Colonic mucosa (tissue), 4 donors: ENCODE measurements around the gene FNDC3A. TPM values are rescaled to one million over a fixed set of nuclear protein-coding genes. Genes with fewer than 3 reads are reported as not detected.
A peak's percentile ranks its signal among the peaks of the same experiment; 100 is the strongest.

Experiments used
- DNase-seq: peaks from one replicate; pipeline ENCODE4 v3.0.0-alpha.2; 2020
- H3K27ac ChIP-seq: fragments of 200-600 bp; one replicate; pipeline ENCODE4 v1.8.0; 2021
- H3K27me3 ChIP-seq: fragments of 200-600 bp; one replicate; pipeline ENCODE4 v1.8.0; 2021
- H3K36me3 ChIP-seq: fragments of 200-600 bp; one replicate; pipeline ENCODE4 v1.8.0; 2021
- H3K4me1 ChIP-seq: fragments of 200-600 bp; one replicate; pipeline ENCODE4 v1.8.0; 2021; ENCODE audit warnings: mild to moderate bottlenecking
- H3K4me3 ChIP-seq: fragments of 200-600 bp; one replicate; pipeline ENCODE4 v1.8.0; 2021
- H3K9ac ChIP-seq, 2 donors: one replicate each; pipeline ENCODE4 v1.7.0; 2013; ENCODE audit warnings: control low read depth in 2 of 2, low read depth in 2 of 2, low read length in 2 of 2
- H3K9me3 ChIP-seq: fragments of 200-600 bp; one replicate; pipeline ENCODE4 v1.8.0; 2021
- CTCF ChIP-seq: fragments of 200-600 bp; IDR thresholded peaks from one replicate; pipeline ENCODE4 v1.8.0; 2022; ENCODE audit warnings: antibody characterized with exemption, mild to moderate bottlenecking
- intact Hi-C: fragments of 100-400 bp; cut with DNase I; formaldehyde crosslinking; loops from one replicate; pipeline ENCODE4 v1.14.1; 2022
- total RNA-seq, 2 donors: library from RNA; stranded (reverse); fragmentation: NEBNext Ultra II Directional in 1 of 2; extraction: Animal tissue kit (Norgen Biotek cat#: 25700) in 1 of 2; gene quantifications; one replicate each; pipeline ENCODE4 v1.2.1, GENCODE V29; 2021
- donor health status: healthy.
- donor health status: DM: no; HTN: no; CAD: no.
- donor health status: DM: no; HTN: no; CAD: no.

Gene FNDC3A
- total RNA-seq, 2 donors from 2014 or later = 33.9 to 55.3 TPM

- H3K27me3 ChIP-seq = no peaks in the 10 kb centered on the region
- peaks cover 6% of the 10 kb centered on the region for H3K4me1 ChIP-seq
- DNase-seq = no peak
- TF ChIP-seq CTCF = no peak
- H3K27ac ChIP-seq = peak overlapping the region; percentile 98
- H3K9me3 ChIP-seq = no peaks in the 10 kb centered on the region
- H3K9ac ChIP-seq = peak overlapping the region in 1 of 2 donors; percentile 80
- H3K36me3 ChIP-seq = no peaks in the 10 kb centered on the region
- intact Hi-C loops = no loop called here
- peak overlapping the region; percentile 65 for H3K4me3 ChIP-seq
These were observed 1.5 kb downstream of the FNDC3A start for GRCh38 chr13:48977286-48977625.

- intact Hi-C loops = no loop called here
- H3K9ac ChIP-seq = no peak overlapping the region
- H3K36me3 ChIP-seq = no peaks in the 10 kb centered on the region
- no peaks in the 10 kb centered on the region for H3K27me3 ChIP-seq
- DNase-seq = no peak
- no peak for TF ChIP-seq CTCF
- no peaks in the 10 kb centered on the region for H3K9me3 ChIP-seq
- peak overlapping the region; percentile 65 for H3K4me3 ChIP-seq
- peaks cover 6% of the 10 kb centered on the region for H3K4me1 ChIP-seq
- no peak overlapping the region for H3K27ac ChIP-seq
These were observed 2.3 kb downstream of the FNDC3A start for GRCh38 chr13:48977973-48978372.

GRCh38 chr13:48978942-48979601, 3.4 kb downstream of the FNDC3A start:
- Histone ChIP-seq H3K9me3 (no peaks in the 10 kb centered on the region), H3K4me1 (peaks cover 6% of the 10 kb centered on the region), H3K4me3 (no peak overlapping the region), H3K9ac (no peak overlapping the region), H3K36me3 (no peaks in the 10 kb centered on the region), H3K27me3 (no peaks in the 10 kb centered on the region), H3K27ac (no peak overlapping the region)
- intact Hi-C loops = no loop called here
- TF ChIP-seq CTCF = no peak
- DNase-seq = no peak

- no peak overlapping the region for H3K4me3 ChIP-seq
- no peaks in the 10 kb centered on the region for H3K36me3 ChIP-seq
These were observed 4.2 kb downstream of the FNDC3A start for GRCh38 chr13:48979892-48980291.

GRCh38 chr13:48983331-48983730, 7.6 kb downstream of the FNDC3A start:
- H3K27ac ChIP-seq = no peak overlapping the region
- H3K36me3 ChIP-seq = no peaks in the 10 kb centered on the region
- H3K9me3 ChIP-seq = no peaks in the 10 kb centered on the region
- H3K4me3 ChIP-seq = no peak overlapping the region
- no peak for TF ChIP-seq CTCF
- H3K4me1 ChIP-seq = no peaks in the 10 kb centered on the region
- DNase-seq = no peak
- H3K27me3 ChIP-seq = no peaks in the 10 kb centered on the region
- intact Hi-C loops = no loop called here
- no peak overlapping the region for H3K9ac ChIP-seq

More at GRCh38 chr13:48979892-48980291, 4.2 kb downstream of the FNDC3A start:
- peaks cover 3% of the 10 kb centered on the region for H3K4me1 ChIP-seq
- no peak overlapping the region for H3K27ac ChIP-seq
- no peaks in the 10 kb centered on the region for H3K9me3 ChIP-seq
- TF ChIP-seq CTCF = no peak
- H3K9ac ChIP-seq = no peak overlapping the region
- H3K27me3 ChIP-seq = no peaks in the 10 kb centered on the region
- DNase-seq = no peak
- intact Hi-C loops = no loop called here
